ENCODE measurements around the gene CRB2.
A peak's percentile ranks its signal among the peaks of the same experiment; 100 is the strongest.

CRB2 gene

GRCh38 chr9:123334639-123335038, 21.4 kb upstream of the CRB2 start:
- Histone ChIP-seq H3K27ac (ENCODE audit: low read depth, low read length) (no peak overlapping the region), H3K4me1 (ENCODE audit: control insufficient read depth, low read length) (peaks cover 60% of the 10 kb centered on the region), H3K9me3 (ENCODE audit: control insufficient read depth, insufficient read depth, low read length) (no peaks in the 10 kb centered on the region), H3K36me3 (ENCODE audit: control insufficient read depth, low read length) (peaks cover 3% of the 10 kb centered on the region; the same call in 1 of the 2 replicates), H3F3A (ENCODE audit: control insufficient read depth, insufficient read depth) (peaks cover 27% of the 10 kb centered on the region), H3K9me2 (replicated peaks; ENCODE audit: control insufficient read depth, low read length) (no peaks in the 10 kb centered on the region), H3K4me3 (ENCODE audit: low read length) (0 out of 2 replicates have a peak overlapping the region, but pooled peaks have one; percentile 4), H3K79me2 (ENCODE audit: control insufficient read depth, low read length) (no peaks in the 10 kb centered on the region), H3K4me2 (ENCODE audit: low read length) (peak overlapping the region; percentile 26), H3K27me3 (ENCODE audit: control insufficient read depth, low read length) (no peaks in the 10 kb centered on the region), H4K20me1 (ENCODE audit: control insufficient read depth, insufficient read depth, low read depth, low read length) (no peaks in the 10 kb centered on the region)
- TF ChIP-seq CTCF (IDR thresholded peaks at IDR 0.05; ENCODE audit: low read depth, low read length, poor library complexity, severe bottlenecking) (no peak), EZH2phosphoT487 (IDR thresholded peaks at IDR 0.05; ENCODE audit: borderline replicate concordance, low read length) (no peak)

GRCh38 chr9:123335193-123335985, 20.6 kb upstream of the CRB2 start:
- Histone ChIP-seq H3K36me3 (ENCODE audit: control insufficient read depth, low read length) (peaks cover 3% of the 10 kb centered on the region; the same call in 1 of the 2 replicates), H3K4me3 (ENCODE audit: low read length) (peak overlapping the region; percentile 40), H3K79me2 (ENCODE audit: control insufficient read depth, low read length) (no peaks in the 10 kb centered on the region), H3F3A (ENCODE audit: control insufficient read depth, insufficient read depth) (peaks cover 34% of the 10 kb centered on the region), H3K9me2 (replicated peaks; ENCODE audit: control insufficient read depth, low read length) (no peaks in the 10 kb centered on the region), H3K4me2 (ENCODE audit: low read length) (peak overlapping the region; percentile 67), H3K9me3 (ENCODE audit: control insufficient read depth, insufficient read depth, low read length) (no peaks in the 10 kb centered on the region), H3K4me1 (ENCODE audit: control insufficient read depth, low read length) (peaks cover 67% of the 10 kb centered on the region), H4K20me1 (ENCODE audit: control insufficient read depth, insufficient read depth, low read depth, low read length) (no peaks in the 10 kb centered on the region), H3K27me3 (ENCODE audit: control insufficient read depth, low read length) (no peaks in the 10 kb centered on the region), H3K27ac (ENCODE audit: low read depth, low read length) (peak overlapping the region; percentile 99)
- TF ChIP-seq EZH2phosphoT487 (IDR thresholded peaks at IDR 0.05; ENCODE audit: borderline replicate concordance, low read length) (no peak), CTCF (IDR thresholded peaks at IDR 0.05; ENCODE audit: low read depth, low read length, poor library complexity, severe bottlenecking) (no peak)

- Histone ChIP-seq H3K27ac (ENCODE audit: low read depth, low read length) (peak overlapping the region; percentile 99), H3K27me3 (ENCODE audit: control insufficient read depth, low read length) (no peaks in the 10 kb centered on the region), H4K20me1 (ENCODE audit: control insufficient read depth, insufficient read depth, low read depth, low read length) (no peaks in the 10 kb centered on the region), H3F3A (ENCODE audit: control insufficient read depth, insufficient read depth) (peaks cover 36% of the 10 kb centered on the region), H3K4me1 (ENCODE audit: control insufficient read depth, low read length) (peaks cover 73% of the 10 kb centered on the region), H3K4me2 (ENCODE audit: low read length) (peak overlapping the region; percentile 67), H3K4me3 (ENCODE audit: low read length) (peak overlapping the region; percentile 40), H3K79me2 (ENCODE audit: control insufficient read depth, low read length) (peaks cover under 1% of the 10 kb centered on the region), H3K36me3 (ENCODE audit: control insufficient read depth, low read length) (peaks cover 3% of the 10 kb centered on the region; the same call in 1 of the 2 replicates), H3K9me2 (replicated peaks; ENCODE audit: control insufficient read depth, low read length) (no peaks in the 10 kb centered on the region), H3K9me3 (ENCODE audit: control insufficient read depth, insufficient read depth, low read length) (no peaks in the 10 kb centered on the region)
- no peak for TF ChIP-seq CTCF (IDR thresholded peaks at IDR 0.05; ENCODE audit: low read depth, low read length, poor library complexity, severe bottlenecking)
- no peak for TF ChIP-seq EZH2phosphoT487 (IDR thresholded peaks at IDR 0.05; ENCODE audit: borderline replicate concordance, low read length)
Observed at GRCh38 chr9:123335986-123336329, 20.0 kb upstream of the CRB2 start.
